ENCODE measurements around the gene SLC6A18. TPM values are rescaled to one million over a fixed set of nuclear protein-coding genes. Genes with fewer than 3 reads are reported as not detected.

SLC6A18 gene
- total RNA-seq, 1 donor from 2014 or later: not detected

- no peak overlapping the region for H3K27ac ChIP-seq
- TF ChIP-seq POLR2AphosphoS5 (IDR thresholded peaks at IDR 0.05; ENCODE audit: insufficient read depth in 1 of 2, low read depth in 1 of 2): no peak
- no peak for TF ChIP-seq CTCF (IDR thresholded peaks at IDR 0.05)
- no peak for TF ChIP-seq POLR2A (IDR thresholded peaks at IDR 0.05)
- no peaks in the 10 kb centered on the region for H3K27me3 ChIP-seq
- no peaks in the 10 kb centered on the region for H3K36me3 ChIP-seq
- DNase-seq (ENCODE audit: extremely low spot score in 2 of 2): no peak
- H3K9me3 ChIP-seq: no peaks in the 10 kb centered on the region
- no peak overlapping the region for H3K4me3 ChIP-seq
- intact Hi-C loops (cut with DNase I): no loop called here
- H3K4me1 ChIP-seq: no peaks in the 10 kb centered on the region
Measured at GRCh38 chr5:1181451-1182359, 43.5 kb upstream of the SLC6A18 start.

- no peak overlapping the region for H3K4me3 ChIP-seq
- DNase-seq (ENCODE audit: extremely low spot score in 2 of 2): no peak
- no peaks in the 10 kb centered on the region for H3K4me1 ChIP-seq
- H3K36me3 ChIP-seq: no peaks in the 10 kb centered on the region
- TF ChIP-seq CTCF (IDR thresholded peaks at IDR 0.05): no peak
- TF ChIP-seq POLR2A (IDR thresholded peaks at IDR 0.05): no peak
- TF ChIP-seq POLR2AphosphoS5 (IDR thresholded peaks at IDR 0.05; ENCODE audit: insufficient read depth in 1 of 2, low read depth in 1 of 2): no peak
- H3K27me3 ChIP-seq: no peaks in the 10 kb centered on the region
- H3K27ac ChIP-seq: no peak overlapping the region
- no peaks in the 10 kb centered on the region for H3K9me3 ChIP-seq
- intact Hi-C loops (cut with DNase I): no loop called here
Measured at GRCh38 chr5:1182360-1182632, 42.9 kb upstream of the SLC6A18 start.

- intact Hi-C loops (cut with DNase I): no loop called here
- TF ChIP-seq CTCF (IDR thresholded peaks at IDR 0.05): no peak
- no peak for TF ChIP-seq POLR2A (IDR thresholded peaks at IDR 0.05)
- TF ChIP-seq POLR2AphosphoS5 (IDR thresholded peaks at IDR 0.05; ENCODE audit: insufficient read depth in 1 of 2, low read depth in 1 of 2): no peak
- H3K27me3 ChIP-seq: no peaks in the 10 kb centered on the region
- no peaks in the 10 kb centered on the region for H3K36me3 ChIP-seq
- no peak overlapping the region for H3K27ac ChIP-seq
- H3K9me3 ChIP-seq: no peaks in the 10 kb centered on the region
- DNase-seq (ENCODE audit: extremely low spot score in 2 of 2): no peak
- H3K4me3 ChIP-seq: no peak overlapping the region
- H3K4me1 ChIP-seq: no peaks in the 10 kb centered on the region
Measured at GRCh38 chr5:1182633-1183423, 42.4 kb upstream of the SLC6A18 start.

DNA sequence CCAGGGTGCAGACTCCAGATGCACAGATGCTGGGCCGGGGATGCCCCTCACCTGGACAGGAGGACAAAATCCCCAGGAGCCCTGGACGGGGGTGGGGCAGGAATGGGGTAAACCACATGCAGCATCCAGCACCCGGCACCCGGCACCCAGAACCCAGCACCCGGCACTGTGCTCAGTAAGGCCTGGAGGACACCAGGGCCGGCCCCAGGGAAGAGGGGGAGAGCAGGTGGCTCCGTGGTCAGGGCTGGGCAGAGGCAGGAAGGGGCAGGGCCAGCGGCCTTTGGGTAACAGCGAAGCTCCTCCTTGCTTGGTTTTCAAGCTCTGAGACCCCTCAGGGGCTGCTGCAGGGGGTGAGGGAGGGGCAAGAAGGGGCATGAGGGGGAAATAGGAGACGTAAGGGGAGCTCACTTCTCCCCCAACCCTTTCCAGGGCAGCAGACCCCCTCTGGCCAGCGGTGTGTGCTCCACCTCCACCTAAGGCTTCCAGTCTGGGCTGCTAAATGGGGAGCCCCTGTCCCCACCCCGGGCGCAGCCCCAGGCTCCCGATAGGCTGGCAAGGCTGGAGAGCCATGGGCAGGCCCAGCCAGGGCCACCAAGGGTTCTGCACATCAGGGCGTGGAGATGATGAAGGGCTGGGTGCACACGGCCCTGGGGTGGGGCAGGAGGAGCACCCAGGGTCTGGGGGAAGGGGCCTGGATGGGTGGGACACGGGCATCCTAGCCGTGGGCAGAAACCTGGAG is 41.6 kb upstream of the SLC6A18 start:
- H3K36me3 ChIP-seq: no peaks in the 10 kb centered on the region
- intact Hi-C loops (cut with DNase I): no loop called here

GRCh38 chr5:1184163-1184470 is 41.1 kb upstream of the SLC6A18 start:
- no peak for DNase-seq (ENCODE audit: extremely low spot score in 2 of 2)
- Histone ChIP-seq H3K27ac (no peak overlapping the region), H3K27me3 (no peaks in the 10 kb centered on the region), H3K36me3 (no peaks in the 10 kb centered on the region), H3K9me3 (no peaks in the 10 kb centered on the region), H3K4me1 (no peaks in the 10 kb centered on the region), H3K4me3 (no peak overlapping the region)
- intact Hi-C loops (cut with DNase I): no loop called here
- TF ChIP-seq CTCF (IDR thresholded peaks at IDR 0.05) (no peak), POLR2A (IDR thresholded peaks at IDR 0.05) (no peak), POLR2AphosphoS5 (IDR thresholded peaks at IDR 0.05; ENCODE audit: insufficient read depth in 1 of 2, low read depth in 1 of 2) (no peak)

More for the DNA sequence above, 41.6 kb upstream of the SLC6A18 start:
- Histone ChIP-seq H3K9me3 (no peaks in the 10 kb centered on the region), H3K4me3 (no peak overlapping the region), H3K4me1 (no peaks in the 10 kb centered on the region), H3K27ac (no peak overlapping the region), H3K27me3 (no peaks in the 10 kb centered on the region)
- DNase-seq (ENCODE audit: extremely low spot score in 2 of 2): no peak
- no peak for TF ChIP-seq POLR2A (IDR thresholded peaks at IDR 0.05)

Measured in vagina (tissue), 2 donors.